Measurements from ENCODE around the gene IL25.
"Not testable (repeated sequence)": the region's sequence is repeated elsewhere in the genome, so short reads cannot be mapped to it uniquely, and the experiment has no call there.

Gene IL25

GRCh38 chr14:23414906-23415820, 42.6 kb downstream of the IL25 start:
- no peak for DNase-seq

- DNase-seq, result no peak
Measured at GRCh38 chr14:23415821-23416778, 43.5 kb downstream of the IL25 start.

DNA sequence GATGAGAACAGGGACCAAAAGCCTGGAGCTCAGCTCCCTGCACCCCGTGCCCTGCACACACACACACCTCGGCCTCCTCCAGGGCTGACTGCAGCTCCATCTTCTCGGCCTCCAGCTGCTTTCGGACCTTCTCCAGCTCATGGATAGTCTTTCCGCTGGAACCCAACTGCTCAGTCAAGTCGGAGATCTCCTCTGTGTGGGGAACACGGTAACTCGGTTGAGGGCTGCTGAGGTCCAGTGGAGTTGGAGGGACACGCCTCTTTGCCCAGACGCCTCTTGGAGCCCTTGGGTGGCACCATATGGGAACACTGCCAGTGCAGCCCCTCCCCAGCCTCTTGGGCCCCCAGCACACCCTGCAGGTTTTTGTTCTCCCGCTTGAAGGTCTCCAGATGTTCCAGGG, 44.2 kb downstream of the IL25 start:
- no peak for DNase-seq

GRCh38 chr14:23417269-23417668, 44.7 kb downstream of the IL25 start:
- not testable (repeated sequence) for DNase-seq

GRCh38 chr14:23418021-23418420, 45.4 kb downstream of the IL25 start:
- DNase-seq, result no peak

GRCh38 chr14:23419646-23420045, 47.0 kb downstream of the IL25 start:
- not testable (repeated sequence) for DNase-seq

- DNase-seq, result no peak
Measured at GRCh38 chr14:23421594-23421993, 49.0 kb downstream of the IL25 start.

GRCh38 chr14:23423657-23424056, 51.0 kb downstream of the IL25 start:
- no peak for DNase-seq

DNA sequence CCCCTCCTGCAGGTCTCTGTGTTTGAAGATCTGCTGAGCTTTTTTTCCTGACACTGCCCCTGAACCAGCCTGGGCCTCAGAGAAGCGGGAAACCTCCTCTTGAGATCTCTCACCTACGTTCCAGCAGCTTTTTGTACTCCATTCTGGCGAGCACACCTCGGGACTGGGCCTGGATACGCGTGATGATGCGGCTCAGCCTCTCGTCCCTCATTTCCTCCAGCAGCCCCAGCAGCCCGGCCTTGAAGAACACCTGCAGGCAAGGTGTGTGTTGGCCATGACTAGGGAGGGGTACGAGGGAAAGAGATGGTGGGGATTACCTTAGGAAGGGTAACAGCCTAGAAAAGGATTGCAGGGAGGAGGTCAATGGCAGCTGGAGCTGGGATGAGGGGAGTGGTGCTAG, 52.6 kb downstream of the IL25 start:
- no peak for DNase-seq

GRCh38 chr14:23425798-23426197, 53.2 kb downstream of the IL25 start:
- not testable (repeated sequence) for DNase-seq
